ENCODE measurements around the gene BRF1. TPM values are rescaled to one million over a fixed set of nuclear protein-coding genes. Genes with fewer than 3 reads are reported as not detected.

Gene BRF1
- total and polyA plus RNA-seq, 2 of the 13 experiments (the other 11 are each of a cell fraction or from before 2014, with no cell fraction given): 5.1 to 11.0 TPM

- TF ChIP-seq MNT (IDR thresholded peaks at IDR 0.05): no peak
Observed at GRCh38 chr14:105252552-105253328, 48.1 kb downstream of the BRF1 start (continued).

DNA sequence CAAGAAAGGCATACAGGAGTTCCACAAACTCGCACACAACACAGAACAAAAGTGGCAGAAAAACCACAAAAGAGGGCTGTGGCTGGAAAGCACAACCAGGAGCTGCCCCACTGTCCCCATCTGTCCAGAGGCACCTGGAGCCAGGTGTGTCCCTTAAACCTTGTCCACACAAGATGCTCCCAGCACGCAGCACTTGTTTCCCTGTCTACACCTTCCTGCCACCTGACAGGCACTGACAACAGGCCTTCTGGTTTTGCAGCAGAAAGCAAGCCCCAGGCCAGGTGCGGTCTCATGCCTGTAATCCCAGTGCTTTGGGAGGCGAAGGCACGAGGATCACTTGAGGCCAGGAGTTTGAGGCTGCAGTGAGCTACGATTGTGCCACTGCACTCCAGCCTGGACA is 48.9 kb downstream of the BRF1 start:
- ATAC-seq (no peak), DNase-seq (ENCODE audit: low spot score) (no peak), FAIRE-seq (no peak)
- Histone ChIP-seq H3K27me3 (ENCODE audit: control insufficient read depth in 1 of 2, insufficient read depth in 2 of 2, low read length in 2 of 2) (no peaks in the 10 kb centered on the region; a peak in 1 of 5 replicates), H2AFZ (ENCODE audit: low read length) (no peak overlapping the region), H3K79me2 (ENCODE audit: insufficient read depth, low read length) (no peaks in the 10 kb centered on the region), H3K27ac (ENCODE audit: extremely low read length, insufficient read depth, low read length) (no peak overlapping the region), H3K9me3 (ENCODE audit: low read length) (no peaks in the 10 kb centered on the region), H3K9ac (ENCODE audit: insufficient read depth, low read depth, low read length) (no peak overlapping the region), H3K36me3 (replicated peaks in 1 of 2; ENCODE audit: control insufficient read depth in 1 of 2, insufficient read depth in 2 of 2, low read length in 2 of 2) (peaks cover 10 to 19% of the 10 kb centered on the region in 2 experiments), H3K4me1 (ENCODE audit: insufficient read depth, low read length) (no peaks in the 10 kb centered on the region), H3K4me3 (replicated peaks in 1 of 3; ENCODE audit: insufficient read depth in 1 of 3, low read depth in 2 of 3, low read length in 3 of 3) (no peak overlapping the region), H3K4me2 (ENCODE audit: low read depth, low read length) (no peak overlapping the region), H4K20me1 (ENCODE audit: insufficient read depth, low read length) (no peaks in the 10 kb centered on the region)
- ChIA-PET CTCF (ENCODE audit: low intra/inter-chr PET ratio, low total read pairs) (no interaction called here), POLR2A (no interaction called here)
- 100% methylated on average over 3 of the region's 6 CpGs for WGBS (ENCODE audit: low lambda C conversion rate)
- in situ Hi-C loops (cut with HindIII; ENCODE audit: extremely low pct_ligation_motif_present, low pct_unique_long_range_greater_than_20kb) (no loop called here), intact Hi-C loops (cut with micrococcal nuclease; ENCODE audit: unreplicated experiment) (no loop called here)
- no TSS peak for BruUV-seq (replicated peaks)
- no peak for TF ChIP-seq SMARCC2 (IDR thresholded peaks at IDR 0.05)
- no peak for TF ChIP-seq PRDM15 (CRISPR knock-in tag; IDR thresholded peaks at IDR 0.05)
- TF ChIP-seq CCAR2 (optimal IDR thresholded peaks at IDR 0.05; ENCODE audit: low read depth, low read length): no peak

Measured in HepG2 (cell line).